ENCODE measurements around the gene NLRC5. TPM values are rescaled to one million over a fixed set of nuclear protein-coding genes. Genes with fewer than 3 reads are reported as not detected.

Gene NLRC5
- total RNA-seq, 1 experiment from 2014 or later: 2.4 TPM

GRCh38 chr16:57013902-57014301, 24.5 kb downstream of the NLRC5 start:
- no peak overlapping the region for H3K4ac ChIP-seq (ENCODE audit: low read depth, low read length)
- no peaks in the 10 kb centered on the region for H3K4me1 ChIP-seq (ENCODE audit: insufficient read depth, low read length)
- no peak overlapping the region for H3K14ac ChIP-seq (ENCODE audit: insufficient read depth, low read length)
- H3K9ac ChIP-seq (ENCODE audit: extremely low read depth, insufficient read length, low read length): no peak overlapping the region
- H3K79me1 ChIP-seq (ENCODE audit: insufficient read depth, low read depth, low read length, poor library complexity, severe bottlenecking): no peaks in the 10 kb centered on the region
- H2BK15ac ChIP-seq (ENCODE audit: low read depth, low read length): no peak overlapping the region
- H3K27ac ChIP-seq (ENCODE audit: insufficient read length, low read depth, low read length): no peak overlapping the region
- no peak overlapping the region for H4K91ac ChIP-seq (ENCODE audit: insufficient read length, low read depth, low read length)
- no peak overlapping the region for H4K8ac ChIP-seq (replicated peaks; ENCODE audit: insufficient read length, low read depth, low read length)
- H2BK12ac ChIP-seq (ENCODE audit: insufficient read length, low read depth, low read length): no peak overlapping the region
- no peaks in the 10 kb centered on the region; a peak in 1 of 7 replicates for H3K36me3 Mint-ChIP-seq (ENCODE audit: insufficient read depth in 1 of 3, low read depth in 3 of 3)
- H3K4me2 ChIP-seq (ENCODE audit: insufficient read depth, insufficient read length, low read length): no peak overlapping the region
- no peak for TF ChIP-seq CTCF (conservative IDR thresholded peaks at IDR 0.05)
- no peak for DNase-seq
- H3K9me3 ChIP-seq (ENCODE audit: control insufficient read depth, low read depth, low read length): no peaks in the 10 kb centered on the region
- H3K27ac Mint-ChIP-seq: no peak overlapping the region
- H4K20me1 ChIP-seq (ENCODE audit: control insufficient read depth, insufficient read depth, insufficient read length): no peaks in the 10 kb centered on the region
- H2BK120ac ChIP-seq (ENCODE audit: low read depth, low read length, poor library complexity, severe bottlenecking): no peak overlapping the region
- H2BK5ac ChIP-seq (ENCODE audit: insufficient read length, low read length): no peak overlapping the region
- H3K18ac ChIP-seq (ENCODE audit: insufficient read length, low read depth, low read length): no peak overlapping the region
- no CpG with 5 or more reads among the region's 2 CpGs for WGBS (ENCODE audit: extremely low coverage, insufficient read length, low lambda C conversion rate)
- no peak overlapping the region for H3K56ac ChIP-seq (ENCODE audit: insufficient read length, low read depth, low read length)
- H2AK5ac ChIP-seq (ENCODE audit: insufficient read length, low read length): no peak overlapping the region
- H3K4me3 Mint-ChIP-seq: no peak overlapping the region
- H3K23me2 ChIP-seq (ENCODE audit: insufficient read length, low read depth, low read length, poor library complexity, severe bottlenecking): no peaks in the 10 kb centered on the region
- no peak overlapping the region for H3T11ph ChIP-seq (ENCODE audit: low read length)
- H3K9me3 Mint-ChIP-seq: no peaks in the 10 kb centered on the region
- no peaks in the 10 kb centered on the region for H3K27me3 Mint-ChIP-seq (ENCODE audit: low read depth)
- peaks cover 6 to 7% of the 10 kb centered on the region in 2 experiments for H3K4me1 Mint-ChIP-seq
- no peaks in the 10 kb centered on the region for H3K79me2 ChIP-seq (ENCODE audit: insufficient read depth, low read length)
- H2AFZ ChIP-seq (ENCODE audit: low read length): no peak overlapping the region
- no peaks in the 10 kb centered on the region for H3K27me3 ChIP-seq (ENCODE audit: insufficient read depth, low read length)
- no peak overlapping the region for H3K23ac ChIP-seq (ENCODE audit: insufficient read length, low read depth, low read length)
- no peak overlapping the region for H4K5ac ChIP-seq (ENCODE audit: insufficient read length, low read depth, low read length)
- no peak overlapping the region for H2BK20ac ChIP-seq (ENCODE audit: low read depth, low read length, poor library complexity, severe bottlenecking)

Data from H9 (cell line).